ENCODE results near the gene ZBTB32.
"Not testable (repeated sequence)": the region's sequence is repeated elsewhere in the genome, so short reads cannot be mapped to it uniquely, and the experiment has no call there.

ZBTB32 gene, protein sequence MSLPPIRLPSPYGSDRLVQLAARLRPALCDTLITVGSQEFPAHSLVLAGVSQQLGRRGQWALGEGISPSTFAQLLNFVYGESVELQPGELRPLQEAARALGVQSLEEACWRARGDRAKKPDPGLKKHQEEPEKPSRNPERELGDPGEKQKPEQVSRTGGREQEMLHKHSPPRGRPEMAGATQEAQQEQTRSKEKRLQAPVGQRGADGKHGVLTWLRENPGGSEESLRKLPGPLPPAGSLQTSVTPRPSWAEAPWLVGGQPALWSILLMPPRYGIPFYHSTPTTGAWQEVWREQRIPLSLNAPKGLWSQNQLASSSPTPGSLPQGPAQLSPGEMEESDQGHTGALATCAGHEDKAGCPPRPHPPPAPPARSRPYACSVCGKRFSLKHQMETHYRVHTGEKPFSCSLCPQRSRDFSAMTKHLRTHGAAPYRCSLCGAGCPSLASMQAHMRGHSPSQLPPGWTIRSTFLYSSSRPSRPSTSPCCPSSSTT

DNA sequence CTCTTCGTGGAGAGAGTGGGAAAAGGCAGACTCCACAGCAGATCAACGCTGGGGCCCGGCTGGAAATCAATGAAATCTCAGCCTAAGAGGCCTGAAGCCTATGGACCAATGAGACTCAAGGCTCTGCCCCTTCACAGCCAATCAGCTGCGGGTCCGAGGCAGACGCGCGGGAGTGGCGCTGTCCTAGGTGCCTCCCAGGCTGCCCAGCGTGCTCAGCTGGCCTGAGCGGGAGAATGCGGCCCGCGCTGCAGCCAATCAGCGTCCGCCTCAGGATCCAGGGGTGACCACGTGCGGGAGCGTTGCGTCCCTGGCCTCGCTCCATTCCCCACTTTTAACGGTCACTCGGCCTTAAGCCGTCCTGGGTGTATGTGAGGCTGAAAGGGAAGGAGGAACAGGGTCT lies at the start of gene ZBTB32:
TSS of gene ZBTB32 (plus strand) at position 341 of the 400 bp plus-strand sequence. CDS start 10,069 bp downstream, outside the sequence.
- DNase-seq, result peak; percentile 37

DNA sequence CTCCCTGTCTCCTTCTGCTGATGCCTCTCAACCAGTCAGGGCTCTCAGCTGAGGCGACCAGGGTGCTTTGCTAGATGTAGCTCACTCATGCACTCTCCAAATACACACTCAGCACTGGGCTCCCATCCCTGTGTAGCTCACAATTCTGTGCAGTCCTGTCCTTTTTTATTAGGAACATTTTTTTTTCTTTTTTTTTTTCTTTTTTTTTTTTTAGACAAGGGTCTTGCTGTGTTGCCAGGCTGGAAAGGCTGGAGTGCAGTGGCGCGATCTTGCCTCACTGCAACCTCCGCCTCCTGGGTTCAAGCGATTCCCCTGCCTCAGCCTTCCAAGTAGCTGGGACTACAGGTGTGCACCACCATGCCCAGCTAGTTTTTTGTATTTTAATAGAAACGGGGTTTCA lies 49.5 kb upstream of the ZBTB32 start:
- DNase-seq, result not testable (repeated sequence)

DNA sequence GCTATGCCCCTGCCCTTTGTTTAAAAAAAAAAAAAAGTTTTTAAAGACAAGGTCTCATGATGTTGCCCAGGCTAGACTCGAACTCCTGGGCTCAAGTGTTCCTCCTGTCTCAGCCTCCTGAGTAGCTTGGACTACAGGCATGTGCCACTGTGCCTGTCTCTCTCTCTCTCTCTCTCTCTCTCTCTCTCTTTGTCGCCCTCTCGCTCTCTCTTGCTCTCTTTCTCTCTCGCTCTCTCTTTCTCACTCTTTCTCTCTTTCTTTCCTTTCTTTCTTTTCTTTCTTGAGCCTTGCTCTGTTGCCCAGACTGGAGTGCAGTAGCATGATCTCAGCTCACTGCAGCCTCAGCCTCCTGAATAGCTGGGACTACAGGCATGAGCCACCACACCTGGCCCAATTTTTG lies 48.8 kb upstream of the ZBTB32 start:
- no peak for DNase-seq

DNA sequence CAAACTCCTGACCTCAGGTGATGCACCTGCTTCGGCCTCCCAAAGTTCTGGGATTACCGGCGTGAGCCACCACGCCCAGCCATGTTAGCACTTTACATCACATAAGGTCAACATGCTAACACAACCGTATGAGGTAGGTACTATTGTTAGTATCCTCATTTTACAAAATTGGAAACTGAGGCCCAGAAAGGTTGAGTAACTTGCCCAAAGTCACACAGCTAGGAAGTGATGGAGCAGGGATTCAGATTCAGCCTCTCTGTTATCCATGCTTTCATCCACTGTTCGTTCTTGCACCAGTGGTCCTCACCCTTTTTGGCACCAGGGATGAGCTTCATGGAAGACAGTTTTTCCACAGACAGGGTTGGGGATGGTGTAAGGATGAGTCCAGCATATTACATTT lies 47.7 kb upstream of the ZBTB32 start:
- DNase-seq, result no peak

DNA sequence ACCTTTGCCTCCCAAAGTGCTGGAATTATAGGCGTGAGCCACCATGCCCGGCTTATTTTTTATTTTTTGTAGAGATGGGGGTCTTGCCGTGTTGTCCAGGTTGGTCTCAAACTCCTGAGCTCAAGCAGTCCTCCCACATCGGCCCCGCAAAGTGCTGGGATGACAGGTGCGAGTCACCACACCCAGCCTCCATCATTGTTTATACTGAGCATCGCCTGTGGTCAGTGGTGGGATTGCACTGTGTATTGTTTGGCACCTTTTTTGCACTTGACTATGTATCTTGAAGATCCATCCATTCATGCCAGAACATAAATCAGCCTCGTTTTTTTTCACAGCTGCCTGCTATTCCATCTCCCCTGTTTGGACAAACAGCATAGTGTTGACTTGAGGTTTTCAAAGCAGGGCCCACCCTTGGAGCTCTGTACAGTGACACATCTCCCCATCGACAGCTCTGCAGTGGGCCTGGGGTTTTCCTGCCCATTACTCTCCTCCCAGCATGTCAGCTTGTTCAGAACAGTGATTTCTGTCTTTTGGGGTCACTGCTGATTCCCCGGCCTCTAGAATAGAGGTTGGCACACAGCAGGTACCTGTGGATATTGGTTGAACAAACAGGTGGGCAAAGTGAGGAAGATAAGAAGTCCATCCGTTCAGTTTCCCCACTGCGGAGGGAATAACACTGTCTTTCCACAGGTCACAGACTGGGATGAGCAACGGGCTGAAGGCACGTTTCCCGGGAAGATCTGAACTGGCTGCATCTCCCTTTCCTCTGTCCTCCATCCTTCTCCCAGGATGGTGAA lies 46.3 kb upstream of the ZBTB32 start:
- DNase-seq, result no peak

DNA sequence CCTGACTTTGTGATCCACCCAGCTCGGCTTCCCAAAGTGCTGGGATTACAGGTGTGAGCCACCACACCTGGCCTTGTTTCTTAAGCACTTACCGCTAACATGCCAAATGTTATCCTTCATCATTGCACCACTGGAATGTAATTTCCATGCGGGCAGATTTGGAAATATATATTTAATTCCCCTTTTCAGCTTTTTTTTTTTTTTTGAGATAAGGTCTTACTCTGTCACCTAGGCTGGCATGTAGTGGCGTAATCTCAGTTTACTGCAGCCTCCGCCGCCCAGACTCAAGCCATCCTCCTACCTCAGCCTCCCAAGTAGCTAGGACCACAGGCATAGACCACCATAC lies 42.4 kb upstream of the ZBTB32 start:
- DNase-seq, result no peak

DNA sequence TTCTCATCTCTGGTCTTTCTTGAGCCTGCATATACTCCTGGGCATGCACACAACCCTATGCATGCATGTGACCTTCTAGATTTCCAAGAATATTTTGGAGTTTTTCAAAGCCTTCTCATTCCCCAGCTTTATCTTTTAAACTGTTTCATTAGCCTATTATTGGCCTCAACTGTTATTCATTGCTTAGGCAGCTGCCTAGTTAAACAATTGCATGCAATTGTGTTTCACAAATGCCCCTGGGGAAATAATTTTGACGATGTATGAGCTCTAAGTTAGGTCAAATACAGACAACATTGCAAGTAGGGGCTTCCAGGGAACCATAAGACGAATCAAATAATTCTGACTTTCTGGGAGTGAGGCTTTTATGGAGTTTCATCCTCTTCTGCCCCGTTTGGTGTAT lies 40.4 kb upstream of the ZBTB32 start:
- no peak for DNase-seq

DNA sequence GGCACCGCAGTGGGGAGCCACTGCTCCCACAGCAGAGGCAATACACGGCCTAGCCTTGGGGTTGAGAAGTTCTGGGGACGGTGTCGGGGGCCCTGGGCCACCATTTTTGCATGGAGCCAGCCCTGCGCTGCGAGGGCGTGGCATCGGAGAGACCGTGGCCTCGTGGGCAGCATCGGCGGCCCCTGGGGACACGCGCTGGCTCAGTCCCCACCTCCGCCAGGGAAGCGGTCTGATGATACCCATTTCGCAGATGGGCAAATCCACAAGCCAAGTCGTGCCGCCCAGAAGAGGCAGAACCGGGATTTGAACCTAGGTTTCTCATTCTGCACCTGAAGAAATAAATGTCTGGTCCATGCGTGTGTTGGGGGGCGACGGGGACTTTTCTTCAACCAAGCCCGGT lies 39.2 kb upstream of the ZBTB32 start:
- no peak for DNase-seq

DNA sequence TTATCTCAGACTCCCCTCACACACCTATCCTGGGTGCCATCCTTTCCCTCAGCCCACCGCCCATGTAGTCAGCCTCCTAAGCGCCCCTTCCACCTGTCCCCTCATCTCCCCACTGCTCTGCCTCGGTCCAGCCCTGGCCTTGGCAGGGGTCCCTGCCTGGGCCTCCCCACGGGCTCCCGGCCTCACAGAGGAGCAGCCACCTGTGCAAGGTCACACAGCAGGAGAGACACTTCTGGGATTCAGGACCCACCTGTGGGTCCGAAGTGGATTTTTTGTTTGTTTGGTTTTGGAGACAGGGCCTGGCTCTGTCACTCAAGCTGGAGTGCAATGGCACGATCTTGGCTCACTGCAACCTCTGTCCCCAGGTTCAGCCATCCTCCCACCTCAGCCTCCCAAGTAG lies 38.8 kb upstream of the ZBTB32 start:
- DNase-seq, result no peak

DNA sequence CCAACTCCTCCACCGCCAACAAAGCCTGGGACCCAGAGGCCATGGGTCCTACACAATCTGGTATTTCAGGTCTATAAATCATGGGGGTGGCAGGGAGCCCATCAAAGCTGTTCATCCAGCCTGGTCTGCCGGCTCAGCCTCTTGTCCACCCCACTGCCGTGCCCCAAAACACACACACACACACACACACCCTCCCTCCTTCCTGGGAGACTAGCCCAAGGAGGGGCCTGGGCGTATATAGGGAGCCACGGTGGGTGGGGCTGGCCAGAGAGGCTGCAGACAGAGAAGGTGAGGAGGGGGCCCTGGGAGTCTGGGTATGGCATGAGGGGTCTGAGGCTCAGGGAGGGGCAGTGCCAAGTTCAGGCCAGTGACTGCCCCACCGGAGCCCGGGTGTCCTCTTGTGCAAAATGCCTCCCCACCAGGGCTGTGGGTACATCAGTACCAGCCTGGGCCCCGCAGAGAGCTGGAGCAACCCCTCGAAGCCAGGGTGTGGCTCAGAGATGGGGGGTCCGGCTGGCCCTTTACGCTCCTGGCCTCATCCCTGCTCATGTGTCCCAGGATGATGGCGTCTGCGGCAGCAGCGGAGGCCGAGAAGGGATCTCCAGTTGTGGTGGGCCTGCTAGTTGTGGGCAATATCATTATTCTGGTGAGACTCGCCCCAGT lies 38.0 kb upstream of the ZBTB32 start, which contains the start of gene UPK1A:
TSS of gene UPK1A (plus strand) at position 267 of the 663 bp plus-strand sequence. CDS start at position 563, 296 bp downstream.
- DNase-seq, result no peak

DNA sequence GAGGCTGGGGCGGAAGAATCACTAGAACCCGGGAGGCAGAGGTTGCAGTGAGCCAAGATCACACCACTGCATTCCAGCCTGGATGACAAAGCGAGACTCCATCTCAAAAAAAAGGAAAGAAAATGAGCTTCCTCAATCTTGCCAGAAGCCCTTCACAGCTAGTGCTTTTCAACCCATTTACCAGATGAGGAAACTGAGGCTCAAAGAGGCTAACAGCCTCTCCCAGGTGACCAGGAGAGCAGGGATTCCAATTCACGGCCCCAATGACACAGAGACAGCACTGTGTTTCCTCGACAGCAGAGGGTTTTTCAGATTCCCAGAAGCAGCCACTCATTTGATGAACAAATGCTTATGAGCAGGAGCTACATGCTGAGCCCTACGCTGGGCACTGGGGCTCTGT lies 34.8 kb upstream of the ZBTB32 start:
- no peak for DNase-seq

DNA sequence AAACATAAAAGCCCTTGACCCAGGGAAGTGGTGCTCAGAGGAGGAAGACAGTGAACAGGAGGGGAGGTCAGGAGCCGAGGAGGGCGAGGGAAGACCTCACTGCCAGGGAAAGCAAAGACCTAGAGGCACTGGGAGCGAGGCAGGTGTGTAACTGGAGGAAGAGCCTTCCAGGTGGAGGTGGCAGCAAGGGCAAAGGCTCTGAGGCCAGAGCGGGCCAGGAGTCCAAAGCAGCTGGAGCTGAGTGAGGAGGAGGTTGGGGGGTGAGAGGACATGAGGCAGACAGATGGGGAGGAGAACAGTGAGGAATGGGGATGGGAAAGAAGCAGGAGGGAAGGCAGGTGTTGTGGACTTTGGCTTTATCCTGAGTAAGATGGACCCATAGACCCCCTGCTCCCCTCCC lies 34.4 kb upstream of the ZBTB32 start:
- DNase-seq, result no peak

DNA sequence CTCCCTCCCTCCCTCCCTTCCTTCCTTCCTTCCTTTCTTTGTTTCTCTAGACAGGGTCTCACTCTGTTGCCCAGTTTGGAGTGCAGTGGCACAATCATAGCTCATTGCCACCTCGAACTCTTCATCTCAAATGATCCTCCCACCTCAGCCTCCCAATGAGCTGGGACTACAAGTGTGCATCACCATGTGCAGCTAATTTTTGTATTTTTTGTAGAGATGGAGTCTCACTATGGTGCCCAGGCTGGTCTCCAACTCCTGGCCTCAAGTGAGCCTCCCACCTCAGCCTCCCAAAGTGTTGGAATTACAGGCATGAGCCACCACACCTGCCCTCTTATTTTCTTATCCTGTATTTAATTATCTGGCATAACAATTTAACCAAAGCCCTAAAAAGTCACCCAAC lies 33.7 kb upstream of the ZBTB32 start:
- DNase-seq, result no peak

DNA sequence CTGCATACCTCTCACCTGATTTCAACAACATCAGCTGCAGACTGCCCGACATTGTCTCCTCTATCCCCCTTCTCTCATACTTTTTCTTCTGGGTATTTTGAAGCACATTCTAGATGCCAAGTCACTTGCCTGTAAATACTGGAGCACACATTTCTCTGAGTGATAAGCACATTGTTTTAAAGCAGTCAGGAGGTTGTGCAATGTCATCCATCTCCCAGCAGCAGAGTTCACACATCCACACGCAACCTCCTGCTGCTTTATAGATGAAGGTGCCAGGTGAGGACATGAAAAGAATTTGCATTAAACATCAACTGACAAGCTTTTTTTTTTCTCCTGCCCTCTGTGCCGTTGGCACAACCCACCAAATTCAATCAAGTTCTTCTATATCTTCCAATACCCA lies 32.5 kb upstream of the ZBTB32 start:
- DNase-seq, result no peak

DNA sequence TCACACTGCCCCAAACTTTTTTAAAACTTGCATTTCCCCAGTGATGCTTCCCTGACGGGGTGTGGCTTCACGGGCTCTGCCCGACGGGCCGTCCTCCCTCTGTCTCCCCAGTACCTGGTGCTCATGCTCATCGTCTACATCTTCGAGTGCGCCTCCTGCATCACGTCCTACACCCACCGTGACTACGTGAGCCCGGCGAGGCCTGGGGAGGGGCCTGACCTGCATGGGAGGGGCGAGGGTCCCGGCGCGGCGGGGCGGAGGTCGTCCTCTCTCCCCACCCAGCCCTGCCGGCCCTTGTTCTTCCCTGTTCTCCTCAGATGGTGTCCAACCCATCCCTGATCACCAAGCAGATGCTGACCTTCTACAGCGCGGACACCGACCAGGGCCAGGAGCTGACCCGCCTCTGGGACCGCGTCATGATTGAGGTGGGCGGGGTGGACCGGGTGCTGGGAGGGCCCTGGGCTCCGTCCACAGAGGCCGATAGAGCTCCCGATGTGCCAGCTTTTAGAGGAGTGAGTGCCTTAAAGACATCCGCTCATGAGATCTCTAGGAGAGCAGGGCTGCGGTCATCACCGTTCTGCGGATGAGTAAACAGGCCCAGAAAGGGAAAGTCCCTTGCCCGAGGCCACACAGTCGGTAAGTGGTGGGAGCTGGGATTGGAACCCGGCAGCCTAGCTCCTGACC lies 31.1 kb upstream of the ZBTB32 start:
- peak; percentile 52 for DNase-seq

DNA sequence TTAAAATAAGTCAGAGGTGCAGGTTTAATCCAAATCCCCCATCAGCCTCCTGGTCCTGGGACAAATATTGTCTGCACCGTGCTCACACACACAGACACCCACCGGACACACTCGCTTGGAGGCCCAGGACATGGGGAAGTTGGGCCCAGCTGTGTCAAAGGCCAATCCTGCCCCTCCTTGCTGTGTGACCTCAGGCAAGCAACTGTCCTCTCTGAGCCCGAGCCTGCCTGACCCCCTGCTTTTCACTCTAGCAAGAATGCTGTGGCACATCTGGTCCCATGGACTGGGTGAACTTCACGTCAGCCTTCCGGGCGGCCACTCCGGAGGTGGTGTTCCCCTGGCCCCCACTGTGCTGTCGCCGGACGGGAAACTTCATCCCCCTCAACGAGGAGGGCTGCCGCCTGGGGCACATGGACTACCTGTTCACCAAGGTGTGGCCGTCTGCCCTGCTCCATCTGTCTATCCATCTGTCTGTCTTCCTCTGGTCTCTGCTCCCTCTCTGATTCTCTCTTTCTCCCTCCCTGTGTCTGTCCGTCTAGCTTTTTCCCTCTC lies 28.7 kb upstream of the ZBTB32 start:
- DNase-seq, result no peak

DNA sequence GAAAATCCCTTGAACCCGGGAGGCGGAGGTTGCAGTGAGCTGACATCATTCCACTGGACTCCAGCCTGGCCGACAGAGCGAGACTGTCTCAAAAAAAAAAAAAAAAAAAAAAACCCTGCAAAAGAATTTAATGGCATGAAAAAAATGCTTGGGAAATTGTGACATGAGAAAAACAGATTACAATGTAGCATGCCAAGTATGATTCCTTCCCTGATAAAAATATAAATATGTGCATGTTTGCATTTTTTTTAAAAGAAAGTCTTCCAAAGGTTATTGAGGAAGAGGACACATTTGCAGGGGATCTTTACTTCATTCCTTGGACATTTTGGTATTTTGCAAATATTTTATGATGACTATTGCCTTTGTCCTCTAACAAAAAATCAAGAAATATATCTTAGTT lies 14.5 kb upstream of the ZBTB32 start:
- DNase-seq, result no peak

DNA sequence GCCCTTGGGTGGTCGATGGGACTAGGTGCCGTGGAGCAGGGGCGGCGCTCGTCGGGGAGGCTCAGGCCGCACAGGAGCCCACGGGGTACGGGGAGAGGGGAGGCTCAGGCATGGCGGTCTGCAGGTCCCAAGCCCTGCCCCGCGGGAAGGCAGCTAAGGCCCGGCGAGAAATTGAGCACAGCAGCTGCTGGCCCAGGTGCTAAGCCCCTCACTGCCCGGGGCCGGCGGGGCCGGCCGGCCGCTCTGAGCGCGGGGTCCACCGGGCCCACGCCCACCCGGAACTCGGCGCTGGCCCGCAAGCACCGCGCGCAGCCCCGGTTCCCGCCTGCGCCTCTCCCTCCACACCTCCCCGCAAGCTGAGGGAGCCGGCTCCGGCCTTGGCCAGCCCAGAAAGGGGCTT lies 13.3 kb upstream of the ZBTB32 start:
- DNase-seq, result not testable (repeated sequence)

DNA sequence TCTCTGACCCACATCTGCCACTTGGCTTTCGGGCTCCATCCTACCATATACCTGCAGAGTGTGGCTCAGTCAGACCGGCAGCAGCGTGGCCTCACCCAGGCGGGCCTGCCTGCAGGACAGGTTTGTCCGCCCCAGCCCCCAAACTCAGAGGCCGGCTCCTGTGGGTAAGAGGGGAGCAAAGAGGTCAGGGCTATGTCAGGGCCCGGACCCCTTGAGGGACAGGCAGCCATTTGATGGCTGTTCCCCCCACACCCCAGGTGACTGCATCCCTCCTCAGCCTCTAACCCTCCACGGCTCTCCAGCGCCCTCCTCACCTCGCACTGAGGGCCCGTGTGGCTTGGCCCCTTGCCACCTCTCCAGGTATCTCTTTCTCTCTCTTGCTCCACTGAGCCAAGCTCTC lies 12.3 kb upstream of the ZBTB32 start:
- DNase-seq, result no peak

DNA sequence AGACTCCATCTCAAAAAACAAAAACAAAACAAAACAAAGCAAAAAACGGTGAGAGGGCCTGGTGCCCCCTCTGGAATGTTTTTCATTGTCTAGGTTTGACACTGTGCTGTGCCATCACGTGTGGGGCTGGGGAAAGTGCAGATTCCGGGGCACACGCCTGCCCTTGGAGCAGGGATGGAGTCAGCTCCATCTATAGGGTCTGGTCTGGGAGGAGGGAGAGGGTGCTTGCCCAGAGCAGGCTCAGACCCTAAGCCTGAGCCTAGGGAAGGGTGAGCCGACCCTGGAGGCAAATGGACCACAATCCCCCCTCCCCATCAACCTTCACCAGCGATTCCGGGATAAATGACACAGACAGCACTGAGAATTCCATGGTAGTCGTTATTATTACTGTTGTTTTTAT lies 10.9 kb upstream of the ZBTB32 start:
- no peak for DNase-seq

DNA sequence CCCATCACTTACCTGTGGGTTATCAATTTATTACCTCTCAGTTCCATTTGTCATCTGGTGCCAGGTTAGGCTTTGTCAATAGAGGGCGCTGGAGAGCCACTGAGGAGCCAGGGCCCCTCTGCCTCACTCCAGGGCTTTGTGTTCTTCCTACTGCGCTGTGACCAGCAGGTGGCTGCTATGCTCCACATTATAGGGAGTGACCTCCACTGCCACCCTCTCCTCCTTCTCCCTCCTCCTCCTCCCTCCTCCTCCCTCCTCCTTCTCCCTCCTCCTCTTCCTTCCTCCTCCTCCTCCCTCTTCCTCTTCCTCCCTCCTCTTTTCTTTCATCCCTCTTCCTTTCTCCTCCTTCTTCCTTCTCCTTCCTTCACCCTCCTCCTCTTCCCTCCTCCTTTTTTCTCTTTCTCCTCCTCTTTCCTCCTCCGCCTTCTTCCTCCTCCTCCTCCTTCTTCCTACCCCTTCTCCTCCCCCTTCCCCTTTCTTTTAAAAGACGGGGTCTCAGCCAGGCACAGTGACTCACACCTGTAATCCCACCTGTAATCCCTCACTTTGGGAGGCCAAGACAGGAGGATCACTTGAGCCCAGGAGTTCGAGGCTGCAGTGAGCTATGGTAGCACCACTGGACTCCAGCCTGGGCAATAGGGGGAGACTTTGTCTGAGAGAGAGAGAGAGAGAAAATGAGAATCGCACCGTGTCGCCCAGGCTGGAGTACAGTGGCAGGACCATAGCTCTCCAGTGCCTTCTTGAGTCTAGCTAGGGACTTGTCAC lies 10.3 kb upstream of the ZBTB32 start:
- DNase-seq, result peak; percentile 92

DNA sequence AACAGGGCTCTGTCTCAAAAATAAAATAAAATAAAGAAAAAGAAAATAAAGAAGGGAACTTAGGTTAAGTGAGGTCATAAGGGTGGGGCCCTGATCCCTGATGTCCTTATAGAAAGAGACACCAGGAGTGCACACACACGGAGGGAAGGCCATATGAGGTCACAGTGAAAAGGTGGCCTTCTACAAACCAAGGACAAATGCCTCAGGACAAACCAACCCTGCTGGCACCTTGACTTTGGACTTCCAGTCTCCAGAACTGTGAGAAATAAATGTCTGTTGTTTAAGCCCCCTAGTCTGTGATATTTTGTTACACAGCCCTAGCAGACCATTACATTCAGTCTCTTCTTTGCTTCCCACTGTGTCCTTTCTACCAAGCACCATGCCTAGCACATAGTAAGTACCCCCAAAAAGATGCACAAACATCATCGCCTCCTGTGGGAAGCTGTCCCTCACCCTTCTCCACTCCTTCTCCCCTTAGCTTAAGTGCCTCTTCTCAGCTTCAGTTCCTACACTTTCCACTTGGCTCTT lies 8.4 kb upstream of the ZBTB32 start:
- no peak for DNase-seq

All from suppressor macrophage treated with lipopolysaccharide for 4 hours (primary cell).